Myometrial cell (primary cell): Measurements from ENCODE around the gene SIGLEC10. TPM values are rescaled to one million over a fixed set of nuclear protein-coding genes. Genes with fewer than 3 reads are reported as not detected.

Experiments used
- total RNA-seq: library from RNA; depleted of rRNA; stranded (reverse); fragments of >200 nt; gene quantifications from 2 replicates; pipeline ENCODE4 v1.2.3, GENCODE V29; 2015

SIGLEC10 gene
- total RNA-seq: not detected in 2 replicates

GRCh38 chr19:51417107-51417809 is at the start of gene SIGLEC10:
TSS of gene SIGLEC10 (minus strand) at chr19:51417642. CDS start at chr19:51417581, 61 bp downstream.

GRCh38 chr19:51458051-51458645 is 40.7 kb upstream of the SIGLEC10 start, which contains the start of gene SIGLEC8:
TSS of gene SIGLEC8 (minus strand) at chr19:51458454. CDS start at chr19:51458387, 67 bp downstream.

GRCh38 chr19:51387924-51388389 is 29.5 kb downstream of the SIGLEC10 start, which contains the start of gene LIM2:
TSS of gene LIM2 (minus strand) at chr19:51387974. CDS start at chr19:51387443, 531 bp downstream.

GRCh38 chr19:51372649-51373504 is 44.6 kb downstream of the SIGLEC10 start, which contains the start of gene NKG7:
TSS of gene NKG7 (minus strand) at chr19:51372654. CDS start at chr19:51372535, 119 bp downstream.

GRCh38 chr19:51368366-51369282 is 48.8 kb downstream of the SIGLEC10 start, which contains the start of gene CLDND2:
TSS of gene CLDND2 (minus strand) at chr19:51369003. CDS start at chr19:51368577, 426 bp downstream.

GRCh38 chr19:51365965-51366388 is 51.5 kb downstream of the SIGLEC10 start, which contains the start of gene ETFB:
TSS of gene ETFB (minus strand) at chr19:51366388. CDS start at chr19:51366326, 62 bp downstream.

Other genes with a start within 250 kb of the SIGLEC10 start
- not detected in 2 replicates for gene CD33, start 192.6 kb downstream of the SIGLEC10 start, total RNA-seq
- gene SIGLECL1, start 166.6 kb downstream of the SIGLEC10 start, total RNA-seq: not detected in 2 replicates
- not detected in 2 replicates for gene IGLON5, start 106.0 kb downstream of the SIGLEC10 start, total RNA-seq
- gene VSIG10L, start 75.5 kb downstream of the SIGLEC10 start, total RNA-seq: 0.29 and 0.35 TPM in 2 replicates
- 105 and 157 TPM in 2 replicates for gene ETFB, start 51.3 kb downstream of the SIGLEC10 start, total RNA-seq
- gene CLDND2, start 48.6 kb downstream of the SIGLEC10 start, total RNA-seq: not detected in 2 replicates
- not detected in 2 replicates for gene NKG7, start 45.0 kb downstream of the SIGLEC10 start, total RNA-seq
- not detected in 2 replicates for gene LIM2, start 29.7 kb downstream of the SIGLEC10 start, total RNA-seq
- not detected in 2 replicates for gene C19orf84, start 27.1 kb downstream of the SIGLEC10 start, total RNA-seq
- gene SIGLEC8, start 40.8 kb upstream of the SIGLEC10 start, total RNA-seq: not detected in 2 replicates
- not detected in 2 replicates for gene CEACAM18, start 60.9 kb upstream of the SIGLEC10 start, total RNA-seq
- not detected in 2 replicates for gene SIGLEC12, start 84.2 kb upstream of the SIGLEC10 start, total RNA-seq
- not detected in 2 replicates for gene SIGLEC6, start 114.0 kb upstream of the SIGLEC10 start, total RNA-seq
- 1.2 and 5.0 TPM in 2 replicates for gene ZNF175, start 153.6 kb upstream of the SIGLEC10 start, total RNA-seq
- not detected in 2 replicates for gene SIGLEC5, start 212.8 kb upstream of the SIGLEC10 start, total RNA-seq
- not detected in 2 replicates for gene SIGLEC14, start 229.2 kb upstream of the SIGLEC10 start, total RNA-seq